Thyroid gland (tissue), 4 donors: Measurements from ENCODE around the gene LCN6.

Experiments
- POLR2A ChIP-seq, 2 donors: fragments of 450-650 bp; IDR thresholded peaks; one replicate each; pipeline ENCODE4 v1.6.1; 2017; ENCODE audit warnings: antibody characterized with exemption in 2 of 2, mild to moderate bottlenecking in 2 of 2, moderate library complexity in 1 of 2
- TF ChIP-seq, protein P1 (sequence below), 6 experiments: fragments of 200-600 bp in 3 of 6; fragments of 450-650 bp in 3 of 6; sonication (generic) in 3 of 6; IDR thresholded peaks; one replicate each; pipeline ENCODE4 v1.5.1; 2016 to 2019; ENCODE audit warnings: antibody characterized with exemption in 6 of 6, mild to moderate bottlenecking in 2 of 6, inconsistent platforms in 1 of 6, moderate library complexity in 1 of 6

DNA sequence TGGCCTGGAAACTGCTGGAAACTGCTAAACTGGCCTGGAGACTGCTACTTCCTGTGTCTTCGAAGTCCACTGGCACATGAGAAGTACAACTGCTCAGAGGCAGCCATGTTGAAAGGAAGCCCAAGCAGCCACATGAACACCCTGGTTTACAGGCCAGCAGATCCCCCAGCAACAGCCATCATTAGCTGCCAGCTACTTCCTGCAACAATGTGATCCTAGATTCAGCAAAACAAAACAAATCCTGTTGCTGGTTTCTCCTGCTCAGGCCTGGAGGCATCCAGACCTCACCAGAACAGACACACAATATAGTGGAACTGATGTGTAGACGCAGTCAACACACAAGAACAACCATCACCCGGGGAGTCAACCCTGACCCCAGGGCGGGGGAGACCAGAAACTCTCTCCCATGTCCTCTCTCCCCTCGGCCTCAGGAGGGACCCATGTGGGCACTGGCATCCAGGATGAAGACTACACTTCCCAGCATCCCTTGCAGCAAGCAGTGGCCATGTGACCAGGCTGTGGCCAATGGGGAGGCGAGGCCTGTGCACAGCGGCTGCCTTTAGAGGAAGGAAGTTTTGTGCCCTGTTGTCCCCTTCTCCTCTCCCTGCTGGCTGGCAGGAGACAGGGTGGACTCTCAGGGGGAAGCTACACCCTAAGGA lies 25.2 kb upstream of the LCN6 start:
- TF ChIP-seq, protein P1, sequence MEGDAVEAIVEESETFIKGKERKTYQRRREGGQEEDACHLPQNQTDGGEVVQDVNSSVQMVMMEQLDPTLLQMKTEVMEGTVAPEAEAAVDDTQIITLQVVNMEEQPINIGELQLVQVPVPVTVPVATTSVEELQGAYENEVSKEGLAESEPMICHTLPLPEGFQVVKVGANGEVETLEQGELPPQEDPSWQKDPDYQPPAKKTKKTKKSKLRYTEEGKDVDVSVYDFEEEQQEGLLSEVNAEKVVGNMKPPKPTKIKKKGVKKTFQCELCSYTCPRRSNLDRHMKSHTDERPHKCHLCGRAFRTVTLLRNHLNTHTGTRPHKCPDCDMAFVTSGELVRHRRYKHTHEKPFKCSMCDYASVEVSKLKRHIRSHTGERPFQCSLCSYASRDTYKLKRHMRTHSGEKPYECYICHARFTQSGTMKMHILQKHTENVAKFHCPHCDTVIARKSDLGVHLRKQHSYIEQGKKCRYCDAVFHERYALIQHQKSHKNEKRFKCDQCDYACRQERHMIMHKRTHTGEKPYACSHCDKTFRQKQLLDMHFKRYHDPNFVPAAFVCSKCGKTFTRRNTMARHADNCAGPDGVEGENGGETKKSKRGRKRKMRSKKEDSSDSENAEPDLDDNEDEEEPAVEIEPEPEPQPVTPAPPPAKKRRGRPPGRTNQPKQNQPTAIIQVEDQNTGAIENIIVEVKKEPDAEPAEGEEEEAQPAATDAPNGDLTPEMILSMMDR (IDR thresholded peaks at IDR 0.05): no peak
- TF ChIP-seq POLR2A (IDR thresholded peaks at IDR 0.05): no peak
